NB4 (cell line): Measurements from ENCODE around the gene SARS1.

Experiments used
- DNase-seq: peaks from one replicate; pipeline ENCODE4 v3.0.0; 2010; ENCODE audit warnings: low read depth
- H3K4me3 ChIP-seq: one replicate; pipeline ENCODE4 v1.5.1; 2011; ENCODE audit warnings: mild to moderate bottlenecking, low read depth, low read length, moderate library complexity
- MYC ChIP-seq: IDR thresholded peaks from 2 replicates; pipeline ENCODE4 v1.6.1; 2011; ENCODE audit warnings: low read depth, low read length
- POLR2A ChIP-seq: IDR thresholded peaks from 2 replicates; pipeline ENCODE4 v1.6.1; 2011; ENCODE audit warnings: mild to moderate bottlenecking; ENCODE audit not compliant: insufficient read length; ENCODE audit errors: extremely low read depth
- TF ChIP-seq, protein P1 (sequence below): IDR thresholded peaks from one replicate; pipeline ENCODE4 v1.5.1; 2012; ENCODE audit warnings: low read depth, low read length
- TF ChIP-seq, protein P2 (sequence below): IDR thresholded peaks from 2 replicates; pipeline ENCODE4 v1.6.1; 2011; ENCODE audit warnings: low read depth, low read length

The SARS1 gene

DNA sequence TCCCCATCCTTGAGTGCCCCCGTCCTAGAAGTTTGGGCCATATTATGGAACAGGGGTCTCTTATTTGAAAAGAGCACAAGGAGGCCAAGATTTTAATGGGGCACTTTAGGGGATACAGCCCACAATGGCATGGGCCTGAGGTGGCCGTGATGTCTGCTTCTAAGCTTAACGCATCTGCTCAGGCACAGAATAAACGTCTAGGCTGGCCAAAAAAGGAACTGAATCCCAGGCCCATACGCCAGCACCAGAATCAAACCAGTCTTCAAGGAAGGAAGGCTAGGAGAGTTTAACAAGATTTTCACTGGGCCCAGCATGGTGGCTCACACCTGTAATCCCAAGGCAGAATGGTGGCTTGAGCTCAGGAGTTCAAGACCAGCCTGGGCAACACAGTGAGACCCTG is 9.2 kb upstream of the SARS1 start:
- no peak for DNase-seq
- TF ChIP-seq, protein P1, sequence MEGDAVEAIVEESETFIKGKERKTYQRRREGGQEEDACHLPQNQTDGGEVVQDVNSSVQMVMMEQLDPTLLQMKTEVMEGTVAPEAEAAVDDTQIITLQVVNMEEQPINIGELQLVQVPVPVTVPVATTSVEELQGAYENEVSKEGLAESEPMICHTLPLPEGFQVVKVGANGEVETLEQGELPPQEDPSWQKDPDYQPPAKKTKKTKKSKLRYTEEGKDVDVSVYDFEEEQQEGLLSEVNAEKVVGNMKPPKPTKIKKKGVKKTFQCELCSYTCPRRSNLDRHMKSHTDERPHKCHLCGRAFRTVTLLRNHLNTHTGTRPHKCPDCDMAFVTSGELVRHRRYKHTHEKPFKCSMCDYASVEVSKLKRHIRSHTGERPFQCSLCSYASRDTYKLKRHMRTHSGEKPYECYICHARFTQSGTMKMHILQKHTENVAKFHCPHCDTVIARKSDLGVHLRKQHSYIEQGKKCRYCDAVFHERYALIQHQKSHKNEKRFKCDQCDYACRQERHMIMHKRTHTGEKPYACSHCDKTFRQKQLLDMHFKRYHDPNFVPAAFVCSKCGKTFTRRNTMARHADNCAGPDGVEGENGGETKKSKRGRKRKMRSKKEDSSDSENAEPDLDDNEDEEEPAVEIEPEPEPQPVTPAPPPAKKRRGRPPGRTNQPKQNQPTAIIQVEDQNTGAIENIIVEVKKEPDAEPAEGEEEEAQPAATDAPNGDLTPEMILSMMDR = no peak
- TF ChIP-seq POLR2A = no peak
- TF ChIP-seq, protein P2, sequence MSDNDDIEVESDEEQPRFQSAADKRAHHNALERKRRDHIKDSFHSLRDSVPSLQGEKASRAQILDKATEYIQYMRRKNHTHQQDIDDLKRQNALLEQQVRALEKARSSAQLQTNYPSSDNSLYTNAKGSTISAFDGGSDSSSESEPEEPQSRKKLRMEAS = no peak
- TF ChIP-seq MYC = no peak
- H3K4me3 ChIP-seq = no peak overlapping the region

GRCh38 chr1:109206339-109206738 is 7.4 kb upstream of the SARS1 start:
- DNase-seq = no peak
- TF ChIP-seq MYC = no peak
- TF ChIP-seq, protein P2 = no peak
- TF ChIP-seq, protein P1 = no peak
- TF ChIP-seq POLR2A = no peak
- no peak overlapping the region for H3K4me3 ChIP-seq

DNA sequence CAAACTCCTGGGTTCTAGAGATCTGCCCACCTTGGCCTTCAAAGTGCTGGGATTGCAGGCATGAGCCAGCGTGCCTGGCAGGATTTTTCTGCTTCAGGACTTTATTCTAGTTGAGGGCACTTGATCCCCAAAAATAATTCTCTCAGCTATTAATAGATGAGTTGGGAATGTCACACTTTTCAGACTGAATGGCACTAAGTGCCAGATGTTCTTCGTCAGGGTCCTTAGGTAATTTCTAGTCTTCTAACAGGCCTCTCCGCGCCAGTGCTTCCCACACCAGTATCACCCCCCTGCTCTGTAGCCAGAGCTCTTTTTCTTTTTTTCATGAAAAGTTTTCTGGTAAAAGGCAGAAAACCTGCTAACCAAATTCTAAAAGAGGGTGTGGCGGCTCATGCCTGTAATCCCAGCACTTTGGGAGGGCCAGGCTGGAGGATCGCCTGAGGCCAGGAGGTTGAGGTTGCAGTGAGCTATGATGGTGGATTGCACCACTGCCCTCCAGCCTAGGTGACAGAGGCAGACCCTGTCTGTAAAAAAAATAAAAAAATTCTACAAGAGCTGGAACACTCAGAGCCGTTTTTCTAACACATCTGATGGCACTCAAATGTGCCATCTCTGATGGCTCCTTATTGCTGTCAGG is 6.1 kb upstream of the SARS1 start:
- no peak for DNase-seq
- TF ChIP-seq POLR2A = no peak
- TF ChIP-seq, protein P2 = no peak
- no peak for TF ChIP-seq MYC
- TF ChIP-seq, protein P1 = no peak
- no peak overlapping the region for H3K4me3 ChIP-seq

GRCh38 chr1:109208394-109208793 is 5.3 kb upstream of the SARS1 start:
- TF ChIP-seq, protein P1 = no peak
- no peak for TF ChIP-seq POLR2A
- TF ChIP-seq MYC = no peak
- TF ChIP-seq, protein P2 = no peak
- no peak overlapping the region for H3K4me3 ChIP-seq
- DNase-seq = no peak

DNA sequence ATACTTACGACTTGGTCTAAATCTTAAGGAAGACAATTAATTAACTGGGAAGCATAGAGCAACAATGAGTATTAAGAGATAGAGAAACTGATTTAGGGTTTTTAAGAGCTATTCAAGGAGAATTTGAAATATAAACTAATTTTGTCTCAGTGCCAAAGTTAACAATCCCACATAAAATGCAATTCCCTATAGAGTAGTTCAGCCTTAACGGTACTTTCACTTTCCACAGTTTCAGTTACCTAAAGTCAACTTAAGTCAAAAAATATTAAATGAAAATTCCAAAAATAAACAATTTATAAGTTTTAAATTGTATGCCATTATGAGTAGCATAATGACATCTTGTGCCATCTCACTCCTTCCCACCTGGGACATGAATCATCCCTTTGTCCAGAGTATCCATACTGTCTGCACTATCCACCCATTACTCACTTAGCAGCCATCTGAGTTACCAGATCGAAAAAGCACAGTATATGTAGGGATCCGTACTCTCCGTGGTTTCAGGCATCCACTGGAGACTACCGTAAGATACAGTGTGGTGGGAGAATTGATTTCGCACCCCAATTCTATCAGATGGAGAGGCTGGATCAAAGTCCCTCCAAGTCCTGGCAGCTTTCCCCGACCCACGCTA is 4.8 kb upstream of the SARS1 start:
- no peak for TF ChIP-seq MYC
- TF ChIP-seq, protein P2 = no peak
- TF ChIP-seq, protein P1 = no peak
- no peak for TF ChIP-seq POLR2A
- H3K4me3 ChIP-seq = no peak overlapping the region
- no peak for DNase-seq
